CD4-positive, CD25-positive, alpha-beta regulatory T cell (primary cell): Measurements from ENCODE around the gene NDN. TPM values are rescaled to one million over a fixed set of nuclear protein-coding genes. Genes with fewer than 3 reads are reported as not detected.
"Not testable (repeated sequence)": the region's sequence is repeated elsewhere in the genome, so short reads cannot be mapped to it uniquely, and the experiment has no call there.

Experiments used
- ATAC-seq, 2 donors: fragments of 150-1000 bp; cut with Tn5 transposase; one replicate each; pipeline ENCODE4 v1.10.0; 2021; ENCODE audit warnings: low read depth in 2 of 2, moderate number of reproducible peaks in 2 of 2, moderate library complexity in 1 of 2
- DNase-seq, 3 donors: peaks; one replicate each; pipeline versions ENCODE4 v3.0.0 to v3.0.0-alpha.2; 2012 to 2022; ENCODE audit warnings: mixed read lengths in 1 of 3
- H3K27ac ChIP-seq: one replicate; pipeline ENCODE4 v1.7.0; 2013; ENCODE audit warnings: mild to moderate bottlenecking, low read length; ENCODE audit not compliant: insufficient read depth, poor library complexity, severe bottlenecking
- H3K27me3 ChIP-seq: one replicate; pipeline ENCODE4 v1.7.0; 2013; ENCODE audit warnings: low read length; ENCODE audit not compliant: control insufficient read depth, insufficient read depth
- H3K36me3 ChIP-seq: one replicate; pipeline ENCODE4 v1.7.0; 2013; ENCODE audit warnings: mild to moderate bottlenecking, low read length, moderate library complexity; ENCODE audit not compliant: control insufficient read depth, insufficient read depth
- H3K4me1 ChIP-seq: 2 replicates; pipeline ENCODE4 v1.7.0; 2013; ENCODE audit warnings: mild to moderate bottlenecking, low read length; ENCODE audit not compliant: insufficient read depth, control insufficient read depth, poor library complexity, severe bottlenecking
- H3K4me3 ChIP-seq: one replicate; pipeline ENCODE4 v1.7.0; 2013; ENCODE audit warnings: low read depth, mild to moderate bottlenecking, low read length, moderate library complexity
- H3K9me3 ChIP-seq, 2 experiments: 1 replicate in 1 of 2; 2 replicates in 1 of 2; pipeline ENCODE4 v1.7.0; 2013; ENCODE audit warnings: low read length in 2 of 2, mild to moderate bottlenecking in 1 of 2, moderate library complexity in 1 of 2; ENCODE audit not compliant: control insufficient read depth in 2 of 2
- H3K27ac Mint-ChIP-seq, 3 donors: one replicate each; pipeline ENCODE4 v1.8.0; 2020 to 2022; ENCODE audit warnings: mild to moderate bottlenecking in 3 of 3, mixed read lengths in 3 of 3, moderate library complexity in 2 of 3
- H3K27me3 Mint-ChIP-seq: one replicate; pipeline ENCODE4 v1.8.0; 2022; ENCODE audit warnings: mild to moderate bottlenecking, mixed read lengths
- H3K36me3 Mint-ChIP-seq: one replicate; pipeline ENCODE4 v1.8.0; 2020; ENCODE audit warnings: mixed read lengths
- H3K4me1 Mint-ChIP-seq, 4 donors: one replicate each; pipeline ENCODE4 v1.8.0; 2020 to 2022; ENCODE audit warnings: mixed read lengths in 4 of 4, mild to moderate bottlenecking in 1 of 4
- H3K4me3 Mint-ChIP-seq, 4 donors: one replicate each; pipeline ENCODE4 v1.8.0; 2020 to 2022; ENCODE audit warnings: mild to moderate bottlenecking in 4 of 4, mixed read lengths in 4 of 4, moderate library complexity in 3 of 4
- H3K9me3 Mint-ChIP-seq, 7 donors: one replicate each; pipeline ENCODE4 v1.8.0; 2020 to 2022; ENCODE audit warnings: mixed read lengths in 7 of 7, mild to moderate bottlenecking in 3 of 7, moderate library complexity in 2 of 7
- polyA plus RNA-seq, 4 donors: library from polyadenylated mRNA; unstranded; fragments of 300-500 nt; fragmentation: Illumina TruSeq; gene quantifications; one replicate each; pipeline ENCODE4 v1.2.3, GENCODE V29; 2021
- total RNA-seq: library from RNA; stranded (reverse); gene quantifications from one replicate; pipeline ENCODE4 v1.2.3, GENCODE V29; 2022

NDN gene, protein sequence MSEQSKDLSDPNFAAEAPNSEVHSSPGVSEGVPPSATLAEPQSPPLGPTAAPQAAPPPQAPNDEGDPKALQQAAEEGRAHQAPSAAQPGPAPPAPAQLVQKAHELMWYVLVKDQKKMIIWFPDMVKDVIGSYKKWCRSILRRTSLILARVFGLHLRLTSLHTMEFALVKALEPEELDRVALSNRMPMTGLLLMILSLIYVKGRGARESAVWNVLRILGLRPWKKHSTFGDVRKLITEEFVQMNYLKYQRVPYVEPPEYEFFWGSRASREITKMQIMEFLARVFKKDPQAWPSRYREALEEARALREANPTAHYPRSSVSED
- total RNA-seq: not detected
- 1 to 10 TPM in 2 of 4 donors, under 1 TPM in 1, not detected in 1; 0.29 to 1.7 (median 1.1) TPM for polyA plus RNA-seq

DNA sequence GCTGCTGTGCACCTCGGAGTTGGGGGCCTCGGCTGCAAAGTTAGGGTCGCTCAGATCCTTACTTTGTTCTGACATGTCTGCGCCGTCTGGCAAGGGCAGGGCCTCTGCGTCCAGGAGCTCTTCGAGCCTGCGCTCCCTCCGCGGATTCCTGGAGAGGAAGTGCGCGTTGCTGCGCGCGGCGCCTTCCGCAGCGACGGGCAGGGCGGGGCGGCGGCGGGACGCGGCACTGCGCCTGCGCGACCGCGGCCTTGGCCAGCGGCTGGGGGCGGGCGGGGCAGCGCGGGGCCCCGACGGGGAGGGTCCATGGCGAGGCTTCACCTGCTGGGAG, at the start of gene NDN:
Gene NDN (minus strand): TSS at position 163 of the 328 bp plus-strand sequence. CDS start 88 bp downstream, at position 75.
- Mint-ChIP-seq H3K27ac (no peak within 1 kb of the TSS), H3K27me3 (no peaks in the 10 kb centered on the region), H3K9me3 (peaks cover 0 to 13% (median 4%) of the 10 kb centered on the region in 7 donors), H3K4me1 (peaks cover 0 to 4% (median 0%) of the 10 kb centered on the region in 4 donors), H3K4me3 (no peak within 1 kb of the TSS), H3K36me3 (no peaks in the 10 kb centered on the region)
- ATAC-seq (no peak), DNase-seq (no peak)
- Histone ChIP-seq H3K4me1 (no peaks in the 10 kb centered on the region), H3K4me3 (no peak within 1 kb of the TSS), H3K27me3 (no peaks in the 10 kb centered on the region), H3K27ac (no peak within 1 kb of the TSS), H3K36me3 (no peaks in the 10 kb centered on the region), H3K9me3 (peaks cover 0 to 2% of the 10 kb centered on the region in 2 experiments)

DNA sequence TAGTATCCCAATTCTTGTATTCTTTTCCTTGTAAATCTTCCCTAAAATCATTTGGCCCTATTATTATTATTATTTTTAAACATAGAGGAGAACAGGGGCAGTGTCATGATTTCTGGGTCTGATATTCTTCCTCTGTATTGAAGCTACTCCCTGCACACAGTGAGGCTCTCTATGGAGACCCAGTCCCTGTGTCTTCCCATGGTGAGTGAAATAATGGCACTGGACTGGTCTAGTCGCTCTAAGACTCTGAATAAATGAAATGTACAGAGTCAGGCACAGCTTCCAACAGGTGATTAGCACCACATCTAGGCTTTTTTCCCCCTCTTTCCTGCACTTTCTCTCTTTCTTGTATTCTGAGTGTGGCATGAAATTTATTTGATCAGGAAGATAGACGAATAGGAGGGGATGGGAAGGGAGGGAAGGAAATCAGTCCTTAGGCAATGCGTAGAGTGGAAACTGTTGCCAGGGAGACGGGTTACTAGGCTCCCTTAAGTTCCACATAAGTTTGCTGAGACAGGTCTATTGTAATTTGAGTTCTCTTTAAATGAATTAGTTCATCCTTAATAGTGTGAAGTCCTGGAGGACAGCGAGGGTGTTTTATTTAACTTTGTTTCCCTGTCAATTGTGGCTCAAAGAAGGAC, 49.0 kb upstream of the NDN start:
- no peaks in the 10 kb centered on the region for H3K27me3 Mint-ChIP-seq
- DNase-seq (no peak), ATAC-seq (no peak)
- H3K4me1 Mint-ChIP-seq: no peaks in the 10 kb centered on the region
- Histone ChIP-seq H3K9me3 (peaks cover 0 to 4% of the 10 kb centered on the region in 2 experiments), H3K27me3 (no peaks in the 10 kb centered on the region), H3K27ac (no peak overlapping the region), H3K4me3 (no peak overlapping the region), H3K4me1 (no peaks in the 10 kb centered on the region), H3K36me3 (no peaks in the 10 kb centered on the region)
- no peak overlapping the region for H3K27ac Mint-ChIP-seq
- no peaks in the 10 kb centered on the region for H3K36me3 Mint-ChIP-seq
- no peak overlapping the region for H3K4me3 Mint-ChIP-seq
- H3K9me3 Mint-ChIP-seq: peaks cover 3 to 14% (median 9%) of the 10 kb centered on the region in 7 donors

DNA sequence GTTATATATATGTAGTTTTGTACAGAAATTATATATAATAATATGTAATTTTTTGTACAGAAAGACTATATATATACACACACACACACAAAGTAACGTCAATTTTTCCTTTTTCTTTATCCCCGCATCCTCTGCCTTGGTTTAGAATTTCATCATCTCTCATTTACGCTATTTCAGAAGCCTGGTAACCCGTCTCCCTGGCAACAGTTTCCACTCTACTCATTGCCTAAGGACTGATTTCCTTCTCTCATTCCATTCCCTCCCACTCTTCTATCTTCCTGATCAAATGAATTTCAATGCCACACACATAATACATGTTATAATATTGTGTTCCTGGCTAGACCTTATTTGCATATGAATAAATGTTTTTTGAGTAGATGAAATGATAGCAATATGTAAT, 47.8 kb upstream of the NDN start:
- Mint-ChIP-seq H3K9me3 (peaks cover 3 to 10% (median 8%) of the 10 kb centered on the region in 7 donors), H3K36me3 (no peaks in the 10 kb centered on the region), H3K4me1 (no peaks in the 10 kb centered on the region), H3K27ac (no peak overlapping the region), H3K27me3 (no peaks in the 10 kb centered on the region), H3K4me3 (no peak overlapping the region)
- Histone ChIP-seq H3K9me3 (peaks cover 0 to 4% of the 10 kb centered on the region in 2 experiments), H3K27me3 (no peaks in the 10 kb centered on the region), H3K4me3 (no peak overlapping the region), H3K27ac (no peak overlapping the region), H3K36me3 (no peaks in the 10 kb centered on the region), H3K4me1 (no peaks in the 10 kb centered on the region)
- ATAC-seq (no peak), DNase-seq (no peak)

DNA sequence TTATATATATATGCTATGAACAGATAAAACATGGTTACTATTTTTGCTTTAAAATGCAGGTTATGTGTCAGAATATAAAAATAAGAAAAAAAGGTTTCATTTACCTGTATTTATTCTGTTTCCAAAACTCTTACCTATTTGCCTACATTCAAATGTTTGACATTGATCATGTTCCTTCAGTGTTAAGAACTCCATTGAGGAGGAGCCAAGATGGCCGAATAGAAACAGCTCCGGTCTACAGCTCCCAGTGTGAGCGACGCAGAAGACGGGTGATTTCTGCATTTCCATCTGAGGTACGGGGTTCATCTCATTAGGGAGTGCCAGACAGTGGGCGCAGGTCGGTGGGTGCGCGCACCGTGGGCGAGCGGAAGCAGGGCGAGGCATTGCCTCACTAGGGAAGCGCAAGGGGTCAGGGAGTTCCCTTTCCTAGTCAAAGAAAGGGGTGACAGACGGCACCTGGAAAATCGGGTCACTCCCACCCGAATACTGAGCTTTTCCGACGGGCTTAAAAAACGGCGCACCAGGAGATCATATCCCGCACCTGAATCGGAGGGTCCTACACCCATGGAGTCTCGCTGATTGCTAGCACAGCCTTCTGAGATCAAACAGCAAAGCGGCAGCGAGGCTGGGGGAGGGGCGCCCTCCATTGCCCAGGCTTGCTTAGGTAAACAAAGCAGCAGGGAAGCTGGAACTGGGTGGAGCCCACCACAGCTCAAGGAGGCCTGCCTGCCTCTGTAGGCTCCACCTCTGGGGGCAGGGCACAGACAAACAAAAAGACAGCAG, 27.0 kb upstream of the NDN start:
- not testable (repeated sequence) for H3K27ac ChIP-seq, DNase-seq, ATAC-seq, H3K4me3 Mint-ChIP-seq, H3K4me1 Mint-ChIP-seq, H3K27ac Mint-ChIP-seq, H3K27me3 ChIP-seq, H3K9me3 ChIP-seq, H3K4me3 ChIP-seq, H3K36me3 ChIP-seq, H3K27me3 Mint-ChIP-seq, H3K36me3 Mint-ChIP-seq, H3K4me1 ChIP-seq
- peaks cover 0 to 15% (median 5%) of the 10 kb centered on the region in 7 donors for H3K9me3 Mint-ChIP-seq

DNA sequence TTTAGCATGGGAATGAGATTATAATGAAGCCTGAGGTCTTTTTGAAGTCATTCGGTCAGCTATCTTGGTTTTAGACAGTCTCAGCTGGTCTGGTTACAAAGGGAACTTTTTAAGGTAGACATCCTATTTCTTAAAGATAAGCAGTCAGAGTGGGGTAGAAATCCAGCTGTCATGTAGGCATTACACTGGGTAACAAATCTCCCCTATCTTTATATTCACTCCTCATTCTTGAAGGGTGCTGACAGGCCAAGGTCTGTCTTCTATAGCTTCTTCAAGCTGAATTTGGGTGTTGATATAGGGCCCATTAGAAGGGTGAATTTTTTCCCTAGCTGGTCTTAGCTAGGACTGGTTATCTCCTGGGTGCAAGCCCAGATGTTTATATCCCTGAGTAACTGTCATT, 21.2 kb upstream of the NDN start:
- no peaks in the 10 kb centered on the region for H3K27me3 ChIP-seq
- H3K4me3 ChIP-seq: no peak overlapping the region
- no peaks in the 10 kb centered on the region for H3K4me1 Mint-ChIP-seq
- H3K36me3 Mint-ChIP-seq: no peaks in the 10 kb centered on the region
- H3K27ac Mint-ChIP-seq: no peak overlapping the region
- DNase-seq (no peak), ATAC-seq (no peak)
- H3K27me3 Mint-ChIP-seq: no peaks in the 10 kb centered on the region
- no peak overlapping the region for H3K27ac ChIP-seq
- H3K9me3 ChIP-seq: peaks cover 6 to 11% of the 10 kb centered on the region in 2 experiments
- peaks cover 0 to 21% (median 14%) of the 10 kb centered on the region in 7 donors for H3K9me3 Mint-ChIP-seq
- H3K4me3 Mint-ChIP-seq: no peak overlapping the region
- no peaks in the 10 kb centered on the region for H3K4me1 ChIP-seq
- H3K36me3 ChIP-seq: no peaks in the 10 kb centered on the region

DNA sequence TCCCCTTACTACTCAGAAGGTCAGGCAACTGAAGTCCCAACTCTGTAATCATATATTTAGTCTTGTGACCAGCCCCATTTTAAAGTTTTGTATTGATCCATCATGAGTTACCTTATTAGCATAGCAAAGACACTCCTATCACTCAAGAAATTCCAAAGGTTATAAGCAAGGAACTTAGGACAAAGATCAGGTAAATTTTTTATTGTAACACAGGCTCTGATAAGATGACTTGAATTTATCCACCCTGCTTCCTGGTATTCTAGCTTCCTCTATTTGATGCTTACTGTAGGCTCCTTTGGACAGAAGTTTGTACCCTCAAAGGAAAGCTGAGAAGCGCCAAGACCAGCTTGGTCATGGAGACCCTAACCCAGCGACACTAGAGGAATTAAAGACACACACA, 8.2 kb upstream of the NDN start:
- Mint-ChIP-seq H3K27ac (no peak overlapping the region), H3K27me3 (no peaks in the 10 kb centered on the region), H3K9me3 (peaks cover 0 to 15% (median 0%) of the 10 kb centered on the region in 7 donors), H3K36me3 (no peaks in the 10 kb centered on the region), H3K4me3 (no peak overlapping the region), H3K4me1 (no peaks in the 10 kb centered on the region)
- DNase-seq (no peak), ATAC-seq (no peak)
- H3K4me3 ChIP-seq: no peak overlapping the region
- H3K36me3 ChIP-seq: no peaks in the 10 kb centered on the region
- H3K27me3 ChIP-seq: no peaks in the 10 kb centered on the region
- peaks cover 0 to 3% of the 10 kb centered on the region in 2 experiments for H3K9me3 ChIP-seq
- H3K4me1 ChIP-seq: no peaks in the 10 kb centered on the region
- H3K27ac ChIP-seq: no peak overlapping the region

DNA sequence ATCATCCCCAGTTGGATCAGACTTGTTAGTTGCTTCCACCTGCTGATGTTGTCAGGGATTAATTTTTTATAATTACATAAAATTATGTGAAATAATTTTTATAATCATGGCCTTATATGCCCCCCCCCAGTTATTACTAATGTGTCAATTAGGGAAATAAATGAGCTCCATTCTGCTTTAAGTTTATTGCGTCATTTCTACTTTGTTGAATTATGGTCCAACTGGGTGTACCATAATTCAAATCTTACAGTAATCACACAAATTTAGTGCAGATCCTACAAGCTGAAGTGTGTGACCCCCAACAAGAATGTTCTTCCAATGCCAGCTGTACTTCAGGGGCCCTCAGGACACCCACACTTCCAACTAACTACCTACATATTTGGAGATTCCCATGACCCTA, 7.5 kb upstream of the NDN start:
- H3K36me3 ChIP-seq: no peaks in the 10 kb centered on the region
- H3K4me1 Mint-ChIP-seq: no peaks in the 10 kb centered on the region
- DNase-seq (no peak), ATAC-seq (no peak)
- no peaks in the 10 kb centered on the region for H3K27me3 ChIP-seq
- no peaks in the 10 kb centered on the region for H3K36me3 Mint-ChIP-seq
- H3K27ac ChIP-seq: no peak overlapping the region
- no peak overlapping the region for H3K4me3 Mint-ChIP-seq
- no peaks in the 10 kb centered on the region for H3K27me3 Mint-ChIP-seq
- H3K27ac Mint-ChIP-seq: no peak overlapping the region
- H3K4me1 ChIP-seq: no peaks in the 10 kb centered on the region
- peaks cover 0 to 15% (median 4%) of the 10 kb centered on the region in 7 donors for H3K9me3 Mint-ChIP-seq
- peaks cover 0 to 3% of the 10 kb centered on the region in 2 experiments for H3K9me3 ChIP-seq
- no peak overlapping the region for H3K4me3 ChIP-seq
